Liver (tissue), 9 donors: ENCODE results near the gene JAKMIP1. TPM values are rescaled to one million over a fixed set of nuclear protein-coding genes. Genes with fewer than 3 reads are reported as not detected.

Experiments
- DNase-seq: peaks from one replicate; pipeline ENCODE4 v3.0.0-alpha.2; 2017; ENCODE audit warnings: low spot score
- H3K27ac ChIP-seq, 2 donors: one replicate each; pipeline ENCODE4 v1.7.0; 2013; ENCODE audit warnings: inconsistent platforms in 2 of 2, low read length in 2 of 2, control low read depth in 1 of 2, low read depth in 1 of 2, mild to moderate bottlenecking in 1 of 2
- H3K27me3 ChIP-seq, 4 donors: one replicate each; pipeline versions ENCODE4 v1.6.1 to v1.7.0; 2013; ENCODE audit warnings: low read length in 3 of 4, inconsistent platforms in 1 of 4, mild to moderate bottlenecking in 1 of 4, moderate library complexity in 1 of 4; ENCODE audit not compliant: control insufficient read depth in 4 of 4, insufficient read depth in 4 of 4
- H3K36me3 ChIP-seq, 4 donors: one replicate each; pipeline versions ENCODE4 v1.6.1 to v1.7.0; 2013; ENCODE audit warnings: low read length in 3 of 4, mild to moderate bottlenecking in 3 of 4, low read depth in 1 of 4, moderate library complexity in 1 of 4; ENCODE audit not compliant: control insufficient read depth in 4 of 4, insufficient read depth in 3 of 4
- H3K4me1 ChIP-seq, 4 donors: one replicate each; pipeline versions ENCODE4 v1.6.1 to v1.7.0; 2013; ENCODE audit warnings: low read length in 3 of 4, mild to moderate bottlenecking in 3 of 4, moderate library complexity in 1 of 4; ENCODE audit not compliant: control insufficient read depth in 4 of 4, insufficient read depth in 4 of 4
- H3K4me3 ChIP-seq, 3 donors: one replicate each; pipeline versions ENCODE4 v1.6.1 to v1.7.0; 2013; ENCODE audit warnings: low read length in 3 of 3, control low read depth in 1 of 3, low read depth in 1 of 3, mild to moderate bottlenecking in 1 of 3
- H3K9ac ChIP-seq, 2 donors: one replicate each; pipeline ENCODE4 v1.7.0; 2013; ENCODE audit warnings: low read length in 2 of 2, mild to moderate bottlenecking in 2 of 2, moderate library complexity in 2 of 2, control low read depth in 1 of 2, low read depth in 1 of 2
- H3K9me3 ChIP-seq, 4 donors: one replicate each; pipeline versions ENCODE4 v1.6.1 to v1.7.0; 2013; ENCODE audit warnings: low read length in 3 of 4; ENCODE audit not compliant: control insufficient read depth in 4 of 4
- EGR1 ChIP-seq, 2 donors: IDR thresholded peaks; 2 replicates each; pipeline ENCODE4 v1.6.1; 2016 to 2018; ENCODE audit warnings: antibody characterized with exemption in 2 of 2, low read depth in 2 of 2
- FOXA1 ChIP-seq: IDR thresholded peaks from 2 replicates; pipeline ENCODE4 v1.6.1; 2016; ENCODE audit warnings: antibody characterized with exemption
- FOXA2 ChIP-seq: IDR thresholded peaks from 2 replicates; pipeline ENCODE4 v1.6.1; 2016; ENCODE audit warnings: antibody characterized with exemption
- GABPA ChIP-seq, 2 donors: IDR thresholded peaks in 1 of 2; conservative IDR thresholded peaks in 1 of 2; 2 replicates each; pipeline ENCODE4 v1.6.1; 2016; ENCODE audit warnings: antibody characterized with exemption in 2 of 2, mild to moderate bottlenecking in 1 of 2, moderate library complexity in 1 of 2
- HNF4A ChIP-seq, 2 donors: conservative IDR thresholded peaks; 2 replicates each; pipeline ENCODE4 v1.6.1; 2016; ENCODE audit warnings: antibody characterized with exemption in 2 of 2, mild to moderate bottlenecking in 2 of 2
- HNF4G ChIP-seq: IDR thresholded peaks from 2 replicates; pipeline ENCODE4 v1.6.1; 2016; ENCODE audit warnings: antibody characterized with exemption
- JUND ChIP-seq, 2 donors: IDR thresholded peaks; 2 replicates each; pipeline ENCODE4 v1.6.1; 2016; ENCODE audit warnings: antibody characterized with exemption in 2 of 2
- NR2F2 ChIP-seq: IDR thresholded peaks from 2 replicates; pipeline ENCODE4 v1.6.1; 2016; ENCODE audit warnings: antibody characterized with exemption
- RAD21 ChIP-seq, 2 donors: IDR thresholded peaks; 2 replicates each; pipeline ENCODE4 v1.6.1; 2016; ENCODE audit warnings: antibody characterized with exemption in 2 of 2, mild to moderate bottlenecking in 2 of 2
- RXRA ChIP-seq, 2 donors: IDR thresholded peaks; 2 replicates each; pipeline ENCODE4 v1.6.1; 2017 to 2018; ENCODE audit warnings: antibody characterized with exemption in 2 of 2, mild to moderate bottlenecking in 1 of 2
- SP1 ChIP-seq: IDR thresholded peaks from 2 replicates; pipeline ENCODE4 v1.6.1; 2018; ENCODE audit warnings: antibody characterized with exemption, mild to moderate bottlenecking
- TAF1 ChIP-seq: conservative IDR thresholded peaks from 2 replicates; pipeline ENCODE4 v1.6.1; 2016; ENCODE audit warnings: antibody characterized with exemption, mild to moderate bottlenecking
- YY1 ChIP-seq: IDR thresholded peaks from 2 replicates; pipeline ENCODE4 v1.6.1; 2016; ENCODE audit warnings: antibody characterized with exemption, mild to moderate bottlenecking
- WGBS: extraction: QIAGEN DNeasy Blood & Tissue Kit; methylation state at CpG from one replicate; pipeline ENCODE4 v1.1.7; 2013; 5-methylcytosine and 5-hydroxymethylcytosine counted together
- polyA plus RNA-seq, 2 donors: library from polyadenylated mRNA; stranded (reverse) in 1 of 2; unstranded in 1 of 2; fragments of 200-250 nt in 1 of 2; fragments of >200 nt in 1 of 2; fragmentation: Nextera tagmentation in 1 of 2; extraction: Ambion mirVana in 1 of 2; gene quantifications; one replicate each; pipeline versions ENCODE4 v1.2.1 to v1.2.3, GENCODE V29; 2013 to 2015
- total RNA-seq, 2 donors: library from RNA; depleted of rRNA; stranded (reverse); fragments of >200 nt; gene quantifications; one replicate each; pipeline ENCODE4 v1.2.3, GENCODE V29; 2014
- TF ChIP-seq, protein P1 (sequence below): fragments of 150-350 bp; IDR thresholded peaks from 2 replicates; pipeline ENCODE4 v1.5.1; 2017; ENCODE audit warnings: improper control_type of control experiment, low read depth, low read length; ENCODE audit not compliant: missing input control
- TF ChIP-seq, protein P2 (sequence below): IDR thresholded peaks from 2 replicates; pipeline ENCODE4 v1.6.1; 2016; ENCODE audit warnings: antibody characterized with exemption
- TF ChIP-seq, protein P3 (sequence below): IDR thresholded peaks from 2 replicates; pipeline ENCODE4 v1.6.1; 2016; ENCODE audit warnings: antibody characterized with exemption
- TF ChIP-seq, protein P4 (sequence below): IDR thresholded peaks from 2 replicates; pipeline ENCODE4 v1.6.1; 2016; ENCODE audit warnings: antibody characterized with exemption, mild to moderate bottlenecking
- TF ChIP-seq, protein P5 (sequence below): IDR thresholded peaks from 2 replicates; pipeline ENCODE4 v1.6.1; 2016; ENCODE audit warnings: antibody characterized with exemption
- donor health status: healthy.
- donor health status: healthy.
- donor health status: healthy.
- donor health status: healthy.
- donor health status: healthy.

JAKMIP1 gene
- total and polyA plus RNA-seq, 4 donors: 0.08 to 0.50 TPM; not detected in 2

DNA sequence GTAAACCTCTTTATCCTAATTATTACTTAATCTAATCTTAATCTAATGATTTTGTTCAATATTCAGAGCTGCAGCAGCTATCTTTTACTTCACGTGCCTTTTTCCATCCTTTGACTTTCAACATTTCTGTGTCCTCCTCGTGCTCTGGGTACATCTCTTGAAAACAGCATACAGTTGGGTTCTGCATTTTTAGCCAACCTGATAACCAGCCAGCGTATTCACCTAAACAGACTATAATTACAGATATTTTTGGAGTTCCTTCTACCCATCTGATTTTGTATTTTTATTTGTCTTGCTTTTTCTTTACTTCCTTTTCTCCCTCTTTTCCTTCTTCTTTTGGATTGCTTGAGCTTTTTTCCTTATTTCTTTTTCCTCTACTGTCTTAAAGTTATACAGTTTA, 16.2 kb upstream of the JAKMIP1 start:
- TF ChIP-seq, protein P1, sequence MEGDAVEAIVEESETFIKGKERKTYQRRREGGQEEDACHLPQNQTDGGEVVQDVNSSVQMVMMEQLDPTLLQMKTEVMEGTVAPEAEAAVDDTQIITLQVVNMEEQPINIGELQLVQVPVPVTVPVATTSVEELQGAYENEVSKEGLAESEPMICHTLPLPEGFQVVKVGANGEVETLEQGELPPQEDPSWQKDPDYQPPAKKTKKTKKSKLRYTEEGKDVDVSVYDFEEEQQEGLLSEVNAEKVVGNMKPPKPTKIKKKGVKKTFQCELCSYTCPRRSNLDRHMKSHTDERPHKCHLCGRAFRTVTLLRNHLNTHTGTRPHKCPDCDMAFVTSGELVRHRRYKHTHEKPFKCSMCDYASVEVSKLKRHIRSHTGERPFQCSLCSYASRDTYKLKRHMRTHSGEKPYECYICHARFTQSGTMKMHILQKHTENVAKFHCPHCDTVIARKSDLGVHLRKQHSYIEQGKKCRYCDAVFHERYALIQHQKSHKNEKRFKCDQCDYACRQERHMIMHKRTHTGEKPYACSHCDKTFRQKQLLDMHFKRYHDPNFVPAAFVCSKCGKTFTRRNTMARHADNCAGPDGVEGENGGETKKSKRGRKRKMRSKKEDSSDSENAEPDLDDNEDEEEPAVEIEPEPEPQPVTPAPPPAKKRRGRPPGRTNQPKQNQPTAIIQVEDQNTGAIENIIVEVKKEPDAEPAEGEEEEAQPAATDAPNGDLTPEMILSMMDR: no peak
- TF ChIP-seq TAF1 (no peak), FOXA2 (no peak), GABPA (IDR thresholded peaks at IDR 0.05 in 1 of 2, conservative IDR thresholded peaks at IDR 0.05 in 1 of 2) (no peak), RAD21 (IDR thresholded peaks at IDR 0.05) (no peak), YY1 (no peak), RXRA (IDR thresholded peaks at IDR 0.05) (no peak), NR2F2 (no peak), JUND (IDR thresholded peaks at IDR 0.05) (no peak), HNF4G (no peak), SP1 (no peak), EGR1 (IDR thresholded peaks at IDR 0.05; ENCODE audit: low read depth in 2 of 2) (no peak), HNF4A (conservative IDR thresholded peaks at IDR 0.05) (no peak), FOXA1 (no peak)
- TF ChIP-seq, protein P2, sequence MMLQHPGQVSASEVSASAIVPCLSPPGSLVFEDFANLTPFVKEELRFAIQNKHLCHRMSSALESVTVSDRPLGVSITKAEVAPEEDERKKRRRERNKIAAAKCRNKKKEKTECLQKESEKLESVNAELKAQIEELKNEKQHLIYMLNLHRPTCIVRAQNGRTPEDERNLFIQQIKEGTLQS: no peak
- TF ChIP-seq, protein P3, sequence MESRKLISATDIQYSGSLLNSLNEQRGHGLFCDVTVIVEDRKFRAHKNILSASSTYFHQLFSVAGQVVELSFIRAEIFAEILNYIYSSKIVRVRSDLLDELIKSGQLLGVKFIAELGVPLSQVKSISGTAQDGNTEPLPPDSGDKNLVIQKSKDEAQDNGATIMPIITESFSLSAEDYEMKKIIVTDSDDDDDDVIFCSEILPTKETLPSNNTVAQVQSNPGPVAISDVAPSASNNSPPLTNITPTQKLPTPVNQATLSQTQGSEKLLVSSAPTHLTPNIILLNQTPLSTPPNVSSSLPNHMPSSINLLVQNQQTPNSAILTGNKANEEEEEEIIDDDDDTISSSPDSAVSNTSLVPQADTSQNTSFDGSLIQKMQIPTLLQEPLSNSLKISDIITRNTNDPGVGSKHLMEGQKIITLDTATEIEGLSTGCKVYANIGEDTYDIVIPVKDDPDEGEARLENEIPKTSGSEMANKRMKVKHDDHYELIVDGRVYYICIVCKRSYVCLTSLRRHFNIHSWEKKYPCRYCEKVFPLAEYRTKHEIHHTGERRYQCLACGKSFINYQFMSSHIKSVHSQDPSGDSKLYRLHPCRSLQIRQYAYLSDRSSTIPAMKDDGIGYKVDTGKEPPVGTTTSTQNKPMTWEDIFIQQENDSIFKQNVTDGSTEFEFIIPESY: no peak
- TF ChIP-seq, protein P4, sequence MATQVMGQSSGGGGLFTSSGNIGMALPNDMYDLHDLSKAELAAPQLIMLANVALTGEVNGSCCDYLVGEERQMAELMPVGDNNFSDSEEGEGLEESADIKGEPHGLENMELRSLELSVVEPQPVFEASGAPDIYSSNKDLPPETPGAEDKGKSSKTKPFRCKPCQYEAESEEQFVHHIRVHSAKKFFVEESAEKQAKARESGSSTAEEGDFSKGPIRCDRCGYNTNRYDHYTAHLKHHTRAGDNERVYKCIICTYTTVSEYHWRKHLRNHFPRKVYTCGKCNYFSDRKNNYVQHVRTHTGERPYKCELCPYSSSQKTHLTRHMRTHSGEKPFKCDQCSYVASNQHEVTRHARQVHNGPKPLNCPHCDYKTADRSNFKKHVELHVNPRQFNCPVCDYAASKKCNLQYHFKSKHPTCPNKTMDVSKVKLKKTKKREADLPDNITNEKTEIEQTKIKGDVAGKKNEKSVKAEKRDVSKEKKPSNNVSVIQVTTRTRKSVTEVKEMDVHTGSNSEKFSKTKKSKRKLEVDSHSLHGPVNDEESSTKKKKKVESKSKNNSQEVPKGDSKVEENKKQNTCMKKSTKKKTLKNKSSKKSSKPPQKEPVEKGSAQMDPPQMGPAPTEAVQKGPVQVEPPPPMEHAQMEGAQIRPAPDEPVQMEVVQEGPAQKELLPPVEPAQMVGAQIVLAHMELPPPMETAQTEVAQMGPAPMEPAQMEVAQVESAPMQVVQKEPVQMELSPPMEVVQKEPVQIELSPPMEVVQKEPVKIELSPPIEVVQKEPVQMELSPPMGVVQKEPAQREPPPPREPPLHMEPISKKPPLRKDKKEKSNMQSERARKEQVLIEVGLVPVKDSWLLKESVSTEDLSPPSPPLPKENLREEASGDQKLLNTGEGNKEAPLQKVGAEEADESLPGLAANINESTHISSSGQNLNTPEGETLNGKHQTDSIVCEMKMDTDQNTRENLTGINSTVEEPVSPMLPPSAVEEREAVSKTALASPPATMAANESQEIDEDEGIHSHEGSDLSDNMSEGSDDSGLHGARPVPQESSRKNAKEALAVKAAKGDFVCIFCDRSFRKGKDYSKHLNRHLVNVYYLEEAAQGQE: no peak
- TF ChIP-seq, protein P5, sequence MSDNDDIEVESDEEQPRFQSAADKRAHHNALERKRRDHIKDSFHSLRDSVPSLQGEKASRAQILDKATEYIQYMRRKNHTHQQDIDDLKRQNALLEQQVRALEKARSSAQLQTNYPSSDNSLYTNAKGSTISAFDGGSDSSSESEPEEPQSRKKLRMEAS: no peak
- no peaks in the 10 kb centered on the region for H3K36me3 ChIP-seq
- no peak overlapping the region for H3K27ac ChIP-seq
- H3K4me3 ChIP-seq: no peak overlapping the region
- peaks cover 4 to 6% (median 5%) of the 10 kb centered on the region in 4 donors for H3K9me3 ChIP-seq
- DNase-seq: no peak
- no peak overlapping the region for H3K9ac ChIP-seq
- H3K4me1 ChIP-seq: no peaks in the 10 kb centered on the region
- WGBS: 60% methylated on average over 3 of the region's 3 CpGs
- peaks cover 2 to 12% (median 10%) of the 10 kb centered on the region in 4 donors for H3K27me3 ChIP-seq
